CD14-positive monocyte (primary cell): ENCODE results near the gene DSTN. TPM values are rescaled to one million over a fixed set of nuclear protein-coding genes. Genes with fewer than 3 reads are reported as not detected.

ENCODE experiments used
- DNase-seq, 3 donors: peaks; one replicate each; pipeline ENCODE4 v3.0.0-alpha.2; 2011 to 2022
- H2AFZ ChIP-seq: 2 replicates; pipeline ENCODE4 v1.6.0; 2012; ENCODE audit warnings: mild to moderate bottlenecking, low read depth, low read length, inconsistent platforms; ENCODE audit not compliant: insufficient read depth, poor library complexity, severe bottlenecking
- H3K27ac ChIP-seq, 2 donors: 1 replicate in 1 of 2; 2 replicates in 1 of 2; pipeline ENCODE4 v1.5.1; 2012 to 2013; ENCODE audit warnings: low read length in 2 of 2, control low read depth in 1 of 2, inconsistent platforms in 1 of 2, low read depth in 1 of 2, mild to moderate bottlenecking in 1 of 2
- H3K27me3 ChIP-seq, 2 donors: one replicate each; pipeline versions ENCODE4 v1.6.0 to v1.6.1; 2011 to 2013; ENCODE audit warnings: low read length in 2 of 2; ENCODE audit not compliant: control insufficient read depth in 2 of 2, insufficient read depth in 2 of 2
- H3K36me3 ChIP-seq, 2 donors: replicated peaks in 1 of 2; 1 replicate in 1 of 2; 2 replicates in 1 of 2; pipeline versions ENCODE4 v1.5.1 to v1.6.1; 2012 to 2013; ENCODE audit warnings: low read length in 2 of 2, control low read depth in 1 of 2, inconsistent platforms in 1 of 2, mild to moderate bottlenecking in 1 of 2; ENCODE audit not compliant: insufficient read depth in 2 of 2, control insufficient read depth in 1 of 2
- H3K4me1 ChIP-seq, 2 donors: 1 replicate in 1 of 2; 2 replicates in 1 of 2; pipeline versions ENCODE4 v1.5.1 to v1.6.1; 2012 to 2013; ENCODE audit warnings: low read length in 2 of 2, control low read depth in 1 of 2, inconsistent platforms in 1 of 2, mild to moderate bottlenecking in 1 of 2, moderate library complexity in 1 of 2; ENCODE audit not compliant: insufficient read depth in 2 of 2, control insufficient read depth in 1 of 2
- H3K4me2 ChIP-seq: replicated peaks from 2 replicates; pipeline ENCODE3; 2012; ENCODE audit warnings: low read length, moderate library complexity, mild to moderate bottlenecking; ENCODE audit not compliant: poor library complexity, severe bottlenecking; ENCODE audit errors: extremely low read depth
- H3K4me3 ChIP-seq, 3 experiments: fragments of 200-600 bp in 1 of 3; sonication (generic) in 1 of 3; replicated peaks in 1 of 3; 1 replicate in 2 of 3; 2 replicates in 1 of 3; pipeline ENCODE4 v1.5.1; 2011 to 2013; ENCODE audit warnings: low read length in 3 of 3, mild to moderate bottlenecking in 3 of 3, control low read depth in 2 of 3, low read depth in 2 of 3, inconsistent platforms in 1 of 3, moderate library complexity in 1 of 3
- H3K79me2 ChIP-seq: 2 replicates; pipeline ENCODE4 v1.6.0; 2012; ENCODE audit warnings: mild to moderate bottlenecking, control low read depth, inconsistent platforms, low read length, moderate library complexity; ENCODE audit not compliant: insufficient read depth
- H3K9ac ChIP-seq: 2 replicates; pipeline ENCODE4 v1.6.0; 2017; ENCODE audit warnings: low read length, mild to moderate bottlenecking; ENCODE audit not compliant: insufficient read depth, poor library complexity, severe bottlenecking
- H3K9me3 ChIP-seq, 2 donors: replicated peaks in 1 of 2; 1 replicate in 1 of 2; 2 replicates in 1 of 2; pipeline versions ENCODE4 v1.5.1 to v1.6.1; 2012 to 2013; ENCODE audit warnings: low read length in 2 of 2, control low read depth in 1 of 2; ENCODE audit not compliant: control insufficient read depth in 1 of 2, insufficient read depth in 1 of 2
- H4K20me1 ChIP-seq: 2 replicates; pipeline ENCODE4 v1.6.0; 2012; ENCODE audit warnings: mild to moderate bottlenecking, low read length, control low read depth, moderate library complexity; ENCODE audit not compliant: insufficient read depth
- H3K27ac Mint-ChIP-seq, 7 donors: one replicate each; pipeline ENCODE4 v1.8.0; 2020; ENCODE audit warnings: mild to moderate bottlenecking in 7 of 7, mixed read lengths in 7 of 7, moderate library complexity in 6 of 7, inconsistent platforms in 2 of 7
- H3K27me3 Mint-ChIP-seq, 3 donors: one replicate each; pipeline ENCODE4 v1.8.0; 2021 to 2022; ENCODE audit warnings: low read depth in 3 of 3, mild to moderate bottlenecking in 3 of 3, mixed read lengths in 3 of 3, moderate library complexity in 3 of 3, inconsistent platforms in 1 of 3
- H3K36me3 Mint-ChIP-seq, 2 donors: one replicate each; pipeline ENCODE4 v1.8.0; 2020; ENCODE audit warnings: mixed read lengths in 2 of 2, inconsistent platforms in 1 of 2, mild to moderate bottlenecking in 1 of 2
- H3K4me1 Mint-ChIP-seq: one replicate; pipeline ENCODE4 v1.8.0; 2020; ENCODE audit warnings: mild to moderate bottlenecking, mixed read lengths
- H3K4me3 Mint-ChIP-seq, 2 donors: one replicate each; pipeline ENCODE4 v1.8.0; 2020; ENCODE audit warnings: mild to moderate bottlenecking in 2 of 2, mixed read lengths in 2 of 2, moderate library complexity in 1 of 2
- H3K9me3 Mint-ChIP-seq, 7 donors: one replicate each; pipeline ENCODE4 v1.8.0; 2020 to 2022; ENCODE audit warnings: mixed read lengths in 7 of 7, mild to moderate bottlenecking in 6 of 7, moderate library complexity in 6 of 7, inconsistent platforms in 2 of 7
- WGBS: methylation state at CpG from one replicate; pipeline ENCODE4 v1.1.5; 2013; ENCODE audit warnings: missing lambda C conversion rate; ENCODE audit not compliant: insufficient coverage; 5-methylcytosine and 5-hydroxymethylcytosine counted together
- intact Hi-C, 2 donors: fragments of 100-400 bp; cut with micrococcal nuclease; formaldehyde crosslinking; loops; one replicate each; pipeline versions ENCODE4 v1.15.0 to v1.15.1; 2023
- polyA plus RNA-seq, 3 donors: library from polyadenylated mRNA; depleted of rRNA in 1 of 3; unstranded in 2 of 3; stranded (reverse) in 1 of 3; fragments of 300-500 nt in 2 of 3; fragments of >200 nt in 1 of 3; fragmentation: Illumina TruSeq in 2 of 3; gene quantifications; 1 replicate in 2 of 3; 2 replicates in 1 of 3; pipeline ENCODE4 v1.2.3, GENCODE V29; 2012 to 2021
- TF ChIP-seq, protein P1 (sequence below): fragments of 200-600 bp; IDR thresholded peaks from one replicate; pipeline ENCODE4 v1.8.0; 2022; ENCODE audit warnings: antibody characterized with exemption, mild to moderate bottlenecking

The DSTN gene
- polyA plus RNA-seq, 3 donors: 15.6 to 63.8 (median 58.4) TPM

DNA sequence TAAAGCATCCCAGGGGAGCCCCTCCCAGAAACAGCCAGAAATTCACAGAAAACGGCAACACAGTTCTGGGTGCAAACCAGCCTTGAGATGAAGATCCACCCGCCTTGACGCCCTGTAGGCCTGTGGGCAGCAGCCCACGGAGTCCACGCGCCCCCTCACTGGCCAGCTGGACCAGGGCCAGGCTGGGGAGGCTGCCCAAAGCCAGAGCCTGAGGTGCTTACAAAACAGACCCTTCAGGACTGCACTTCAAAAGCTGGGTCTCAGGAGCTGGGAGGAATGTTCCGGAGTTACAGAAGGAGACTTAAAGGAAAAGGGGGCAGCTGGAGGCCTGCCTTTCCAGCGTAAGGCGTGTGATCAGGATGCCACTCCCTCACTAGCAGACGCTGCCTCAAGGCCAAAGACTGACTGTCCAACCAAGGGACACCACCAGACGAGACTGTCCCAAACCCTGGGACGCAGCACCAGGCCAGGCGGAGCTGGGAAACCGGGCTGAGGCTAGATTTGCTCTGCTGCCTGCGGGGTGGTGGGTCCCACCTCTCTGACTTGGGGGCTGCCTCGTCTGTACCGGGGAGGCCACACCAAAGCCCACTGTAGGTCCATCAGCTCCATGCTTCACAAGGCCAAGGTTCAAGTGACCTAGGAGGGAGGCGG is 64.1 kb downstream of the DSTN start:
- H3K4me3 Mint-ChIP-seq: no peak overlapping the region
- DNase-seq: no peak
- Histone ChIP-seq H3K9ac (no peak overlapping the region), H2AFZ (no peak overlapping the region), H3K79me2 (no peaks in the 10 kb centered on the region), H3K27ac (peak overlapping the region; percentile 51 to 70), H3K36me3 (peaks cover 86 to 100% of the 10 kb centered on the region in 2 donors), H3K4me3 (no peak overlapping the region), H3K9me3 (no peaks in the 10 kb centered on the region), H4K20me1 (peaks cover 15% of the 10 kb centered on the region), H3K27me3 (no peaks in the 10 kb centered on the region), H3K4me1 (peaks cover 12 to 13% of the 10 kb centered on the region in 2 donors), H3K4me2 (no peak overlapping the region)
- H3K4me1 Mint-ChIP-seq: peaks cover 20% of the 10 kb centered on the region
- H3K27me3 Mint-ChIP-seq: peaks cover 0 to 1% (median 1%) of the 10 kb centered on the region in 3 donors
- WGBS: 93% methylated on average over 18 of the region's 18 CpGs
- intact Hi-C loops: no loop called here
- H3K27ac Mint-ChIP-seq: peak overlapping the region in 6 of 7 donors; percentile 50 to 93 (median 76)
- H3K9me3 Mint-ChIP-seq: no peaks in the 10 kb centered on the region
- TF ChIP-seq, protein P1, sequence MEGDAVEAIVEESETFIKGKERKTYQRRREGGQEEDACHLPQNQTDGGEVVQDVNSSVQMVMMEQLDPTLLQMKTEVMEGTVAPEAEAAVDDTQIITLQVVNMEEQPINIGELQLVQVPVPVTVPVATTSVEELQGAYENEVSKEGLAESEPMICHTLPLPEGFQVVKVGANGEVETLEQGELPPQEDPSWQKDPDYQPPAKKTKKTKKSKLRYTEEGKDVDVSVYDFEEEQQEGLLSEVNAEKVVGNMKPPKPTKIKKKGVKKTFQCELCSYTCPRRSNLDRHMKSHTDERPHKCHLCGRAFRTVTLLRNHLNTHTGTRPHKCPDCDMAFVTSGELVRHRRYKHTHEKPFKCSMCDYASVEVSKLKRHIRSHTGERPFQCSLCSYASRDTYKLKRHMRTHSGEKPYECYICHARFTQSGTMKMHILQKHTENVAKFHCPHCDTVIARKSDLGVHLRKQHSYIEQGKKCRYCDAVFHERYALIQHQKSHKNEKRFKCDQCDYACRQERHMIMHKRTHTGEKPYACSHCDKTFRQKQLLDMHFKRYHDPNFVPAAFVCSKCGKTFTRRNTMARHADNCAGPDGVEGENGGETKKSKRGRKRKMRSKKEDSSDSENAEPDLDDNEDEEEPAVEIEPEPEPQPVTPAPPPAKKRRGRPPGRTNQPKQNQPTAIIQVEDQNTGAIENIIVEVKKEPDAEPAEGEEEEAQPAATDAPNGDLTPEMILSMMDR: no peak
- peaks cover 69 to 98% of the 10 kb centered on the region in 2 donors for H3K36me3 Mint-ChIP-seq

DNA sequence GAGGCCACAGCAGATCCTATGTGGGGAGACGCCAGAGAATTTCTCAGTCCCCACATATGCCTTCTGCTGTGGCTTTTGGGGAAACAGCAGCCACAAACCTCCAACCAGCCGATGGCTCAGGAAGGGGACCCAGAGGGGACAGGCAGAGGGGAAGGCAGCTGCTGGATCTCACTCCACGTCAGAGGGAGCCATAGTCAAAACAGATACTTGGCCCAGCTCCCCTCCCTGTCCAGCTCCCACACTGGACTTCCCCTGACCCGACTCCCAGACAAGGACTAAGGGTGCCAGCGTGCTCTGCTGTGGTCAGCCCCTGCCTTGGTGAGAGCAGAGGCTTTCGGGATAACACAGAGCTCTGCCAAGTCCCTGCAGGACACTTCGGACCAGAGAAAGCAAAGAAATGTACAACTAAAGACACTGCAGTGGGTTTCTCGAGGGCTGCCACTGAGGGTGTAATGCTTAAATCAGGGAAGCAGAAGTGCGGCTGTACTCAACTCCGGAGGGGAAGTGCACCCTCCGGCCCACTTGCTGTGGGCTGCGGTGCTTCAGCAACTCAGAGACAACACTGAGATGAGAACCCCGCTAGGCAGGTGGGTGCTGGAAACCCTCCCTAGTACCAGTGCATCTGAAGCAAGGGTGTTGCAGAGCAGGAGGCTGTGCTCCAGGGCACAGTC is 64.9 kb downstream of the DSTN start:
- peaks cover 12 to 13% of the 10 kb centered on the region in 2 donors for H3K4me1 ChIP-seq
- peak overlapping the region; percentile 51 to 70 for H3K27ac ChIP-seq
- WGBS: 2% methylated on average over 12 of the region's 13 CpGs
- no peak overlapping the region for H3K4me3 Mint-ChIP-seq
- H3K4me3 ChIP-seq: no peak overlapping the region
- TF ChIP-seq, protein P1: no peak
- no peak overlapping the region for H2AFZ ChIP-seq
- H3K9ac ChIP-seq: peak overlapping the region; percentile 32
- H3K9me3 Mint-ChIP-seq: no peaks in the 10 kb centered on the region
- intact Hi-C loops: no loop called here
- peaks cover 15% of the 10 kb centered on the region for H4K20me1 ChIP-seq
- H3K27ac Mint-ChIP-seq: peak overlapping the region; percentile 75 to 93 (median 85)
- peaks cover 74 to 98% of the 10 kb centered on the region in 2 donors for H3K36me3 Mint-ChIP-seq
- no peaks in the 10 kb centered on the region for H3K79me2 ChIP-seq
- DNase-seq: peak; percentile 14 to 49 (median 28)
- no peaks in the 10 kb centered on the region for H3K27me3 ChIP-seq
- peaks cover 0 to 1% (median 0%) of the 10 kb centered on the region in 3 donors for H3K27me3 Mint-ChIP-seq
- peaks cover 84 to 100% of the 10 kb centered on the region in 2 donors for H3K36me3 ChIP-seq
- H3K4me1 Mint-ChIP-seq: peaks cover 20% of the 10 kb centered on the region
- no peaks in the 10 kb centered on the region for H3K9me3 ChIP-seq
- H3K4me2 ChIP-seq: no peak overlapping the region
